K562 (cell line): ENCODE results near the gene ARHGEF38. TPM values are rescaled to one million over a fixed set of nuclear protein-coding genes. Genes with fewer than 3 reads are reported as not detected.
A peak's percentile ranks its signal among the peaks of the same experiment; 100 is the strongest.

Source experiments
- CBFA2T3 ChIP-seq: fragments of 450-650 bp; IDR thresholded peaks from 2 replicates; pipeline ENCODE4 v1.6.1; 2017
- CEBPB ChIP-seq: fragments of 450-650 bp; IDR thresholded peaks from 2 replicates; pipeline ENCODE4 v1.6.1; 2016; ENCODE audit warnings: missing genetic modification characterization, missing compliant biosample characterization
- DACH1 ChIP-seq: fragments of 450-650 bp; IDR thresholded peaks from 2 replicates; pipeline ENCODE4 v1.6.1; 2018; ENCODE audit not compliant: partially characterized antibody
- FOXJ2 ChIP-seq: fragments of 200-800 bp; sonication (Bioruptor generic); IDR thresholded peaks from 2 replicates; pipeline ENCODE4 v1.6.1; 2016; ENCODE audit warnings: missing genetic modification characterization, missing compliant biosample characterization
- HNRNPK ChIP-seq: fragments of 200-400 bp; formaldehyde crosslinking; IDR thresholded peaks from one replicate; pipeline ENCODE4 v1.6.1; 2018; ENCODE audit warnings: mild to moderate bottlenecking, low read depth, low read length; ENCODE audit not compliant: poor library complexity, severe bottlenecking
- MAZ ChIP-seq, 2 experiments: fragments of 450-650 bp in 1 of 2; sonication (generic) in 1 of 2; formaldehyde crosslinking; IDR thresholded peaks in 1 of 2; conservative IDR thresholded peaks in 1 of 2; 2 replicates each; pipeline versions ENCODE4 v1.4.0 to v1.5.0; 2020; ENCODE audit warnings: mild to moderate bottlenecking in 1 of 2, missing genetic modification reagents in 1 of 2
- NCOA2 ChIP-seq, 2 experiments: fragments of 450-650 bp; IDR thresholded peaks; 2 replicates each; pipeline ENCODE4 v1.6.1; 2018; ENCODE audit warnings: mild to moderate bottlenecking in 2 of 2, moderate library complexity in 1 of 2; ENCODE audit not compliant: partially characterized antibody in 2 of 2
- NR2C1 ChIP-seq, 2 experiments: fragments of 450-650 bp; IDR thresholded peaks; 2 replicates each; pipeline ENCODE4 v1.6.1; 2017; ENCODE audit warnings: mild to moderate bottlenecking in 2 of 2, antibody characterized with exemption in 1 of 2, inconsistent platforms in 1 of 2, missing compliant biosample characterization in 1 of 2, missing genetic modification characterization in 1 of 2
- RBFOX2 ChIP-seq: fragments of 200-400 bp; formaldehyde crosslinking; IDR thresholded peaks from 2 replicates; pipeline ENCODE4 v1.6.1; 2017; ENCODE audit warnings: low read depth, mild to moderate bottlenecking, low read length, moderate library complexity
- SP2 ChIP-seq: IDR thresholded peaks from 2 replicates; pipeline ENCODE4 v1.6.1; 2011; ENCODE audit warnings: mild to moderate bottlenecking, low read depth, low read length, moderate library complexity; ENCODE audit not compliant: poor library complexity, severe bottlenecking; ENCODE audit errors: extremely low read depth
- SRSF3 ChIP-seq: fragments of 200-400 bp; formaldehyde crosslinking; IDR thresholded peaks from 2 replicates; pipeline ENCODE4 v1.6.1; 2016; ENCODE audit warnings: mild to moderate bottlenecking, low read length, moderate library complexity; ENCODE audit not compliant: insufficient read depth
- XRCC5 ChIP-seq: fragments of 200-400 bp; formaldehyde crosslinking; IDR thresholded peaks from 2 replicates; pipeline ENCODE4 v1.6.1; 2017; ENCODE audit warnings: low read depth, mild to moderate bottlenecking, low read length
- ZFP1 ChIP-seq: fragments of 450-650 bp; formaldehyde crosslinking; IDR thresholded peaks from 2 replicates; pipeline ENCODE4 v1.4.0; 2020; ENCODE audit warnings: mild to moderate bottlenecking, mixed read lengths
- ZNF561 ChIP-seq: fragments of 450-650 bp; formaldehyde crosslinking; conservative IDR thresholded peaks from 2 replicates; pipeline ENCODE4 v1.4.0; 2020; ENCODE audit warnings: mild to moderate bottlenecking, moderate library complexity
- ZNF57 ChIP-seq: fragments of 450-650 bp; formaldehyde crosslinking; IDR thresholded peaks from 2 replicates; pipeline ENCODE4 v1.4.0; 2020; ENCODE audit warnings: mild to moderate bottlenecking, moderate library complexity
- polyA plus RNA-seq, 8 experiments: library from polyadenylated mRNA; depleted of rRNA in 4 of 8; stranded (reverse) in 5 of 8; unstranded in 3 of 8; fragments of >200 nt; fragmentation: Nextera tagmentation in 2 of 8; fragmentation: Illumina TruSeq in 1 of 8; extraction: Ambion mirVana in 2 of 8; extraction: Trizol in 1 of 8; gene quantifications; 2 replicates each; pipeline versions ENCODE4 v1.2.1 to v1.2.3, GENCODE V29; 2011 to 2014; ENCODE audit warnings: inconsistent platforms in 1 of 8, missing spikeins in 1 of 8
- total RNA-seq, 7 experiments: library from RNA; depleted of rRNA in 6 of 7; stranded (reverse); fragments of >200 nt in 6 of 7; fragmentation: Illumina TruSeq in 2 of 7; extraction: Trizol in 2 of 7; gene quantifications; 2 replicates each; pipeline versions ENCODE4 v1.2.1 to v1.2.3, GENCODE V29; 2011 to 2021; ENCODE audit warnings: low replicate concordance in 1 of 7
- TF ChIP-seq, protein P1 (sequence below): fragments of 250-450 bp; sonication (Bioruptor Pico); IDR thresholded peaks from 2 replicates; pipeline ENCODE4 v1.5.0; 2020; ENCODE audit warnings: mild to moderate bottlenecking, borderline replicate concordance
- TF ChIP-seq, protein P2 (sequence below): fragments of 250-450 bp; sonication (Bioruptor Pico); IDR thresholded peaks from 2 replicates; pipeline ENCODE4 v1.4.0; 2020; ENCODE audit warnings: mild to moderate bottlenecking, moderate library complexity, borderline replicate concordance
- TF ChIP-seq, protein P3 (sequence below): fragments of 450-650 bp; formaldehyde crosslinking; IDR thresholded peaks from 2 replicates; pipeline ENCODE4 v1.4.0; 2020; ENCODE audit warnings: mild to moderate bottlenecking, moderate library complexity
- TF ChIP-seq, protein P4 (sequence below): sonication (generic); formaldehyde crosslinking; IDR thresholded peaks from 2 replicates; pipeline ENCODE4 v1.8.0; 2023; ENCODE audit warnings: mild to moderate bottlenecking, missing genetic modification reagents

Gene ARHGEF38
- total and polyA plus RNA-seq, 9 of the 15 experiments (the other 6 are each of a cell fraction or from before 2014, with no cell fraction given) = 0.17 TPM; not detected in 8

DNA sequence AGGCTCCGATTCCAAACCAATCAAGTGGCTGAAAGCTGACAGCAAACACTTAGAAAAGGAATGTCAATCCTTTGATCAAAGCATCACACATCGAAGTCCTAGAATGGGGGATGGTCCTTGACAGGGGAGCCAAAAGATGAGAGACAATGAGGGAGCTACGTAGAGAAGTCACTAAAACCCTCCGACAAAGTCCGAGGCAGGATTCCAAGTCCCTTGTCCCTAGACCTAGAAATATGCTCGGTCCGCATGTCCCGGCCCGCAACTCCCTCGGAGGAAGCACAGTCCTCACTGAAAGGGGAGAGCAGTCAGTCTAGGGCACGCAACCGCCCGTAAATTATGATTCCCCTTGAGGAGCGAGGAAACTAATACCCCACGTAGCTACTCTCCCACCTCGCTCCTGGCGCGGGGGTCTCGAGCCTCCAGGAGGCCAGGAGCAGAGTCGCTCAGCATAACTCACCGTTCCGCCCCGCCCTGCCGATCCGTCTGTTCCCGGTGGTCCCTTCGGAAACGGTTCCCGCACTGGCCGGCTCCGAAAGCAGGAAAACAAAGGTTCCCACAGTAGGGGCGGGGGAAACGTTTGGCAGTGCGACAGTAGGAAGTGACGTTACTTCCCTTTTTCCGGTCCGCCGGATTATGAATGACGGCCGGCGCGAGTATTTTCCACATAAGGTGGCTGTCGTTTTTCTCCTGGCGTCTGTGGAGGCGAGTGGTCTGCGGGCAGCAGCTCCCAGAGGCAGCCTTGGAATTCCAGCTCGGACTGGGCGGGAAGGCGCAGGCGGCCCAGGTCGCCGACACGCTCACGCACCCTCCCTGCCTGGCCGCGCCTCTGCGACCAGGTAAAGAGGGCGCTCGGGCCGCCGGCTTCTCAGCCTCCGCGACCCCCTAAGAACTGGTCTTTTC is 156.0 kb downstream of the ARHGEF38 start, which contains the start of the genes GSTCD and INTS12 (continued):
- peak; percentile 81 to 98 for TF ChIP-seq MAZ (CRISPR knock-in tag; conservative IDR thresholded peaks at IDR 0.05 in 1 of 2, IDR thresholded peaks at IDR 0.05 in 1 of 2)
- TF ChIP-seq CEBPB (tag) = no peak
- peak; percentile 46; the same call in 1 of the 2 replicates for TF ChIP-seq NR2C1 (IDR thresholded peaks at IDR 0.05)
- peak; percentile 77 for TF ChIP-seq NR2C1 (tag; IDR thresholded peaks at IDR 0.05)
- no peak for TF ChIP-seq CBFA2T3
- TF ChIP-seq XRCC5 = peak; percentile 99
- TF ChIP-seq, protein P1, sequence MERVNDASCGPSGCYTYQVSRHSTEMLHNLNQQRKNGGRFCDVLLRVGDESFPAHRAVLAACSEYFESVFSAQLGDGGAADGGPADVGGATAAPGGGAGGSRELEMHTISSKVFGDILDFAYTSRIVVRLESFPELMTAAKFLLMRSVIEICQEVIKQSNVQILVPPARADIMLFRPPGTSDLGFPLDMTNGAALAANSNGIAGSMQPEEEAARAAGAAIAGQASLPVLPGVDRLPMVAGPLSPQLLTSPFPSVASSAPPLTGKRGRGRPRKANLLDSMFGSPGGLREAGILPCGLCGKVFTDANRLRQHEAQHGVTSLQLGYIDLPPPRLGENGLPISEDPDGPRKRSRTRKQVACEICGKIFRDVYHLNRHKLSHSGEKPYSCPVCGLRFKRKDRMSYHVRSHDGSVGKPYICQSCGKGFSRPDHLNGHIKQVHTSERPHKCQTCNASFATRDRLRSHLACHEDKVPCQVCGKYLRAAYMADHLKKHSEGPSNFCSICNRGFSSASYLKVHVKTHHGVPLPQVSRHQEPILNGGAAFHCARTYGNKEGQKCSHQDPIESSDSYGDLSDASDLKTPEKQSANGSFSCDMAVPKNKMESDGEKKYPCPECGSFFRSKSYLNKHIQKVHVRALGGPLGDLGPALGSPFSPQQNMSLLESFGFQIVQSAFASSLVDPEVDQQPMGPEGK = no peak
- TF ChIP-seq SRSF3 = no peak
- no peak for TF ChIP-seq DACH1
- TF ChIP-seq FOXJ2 (tag) = peak; percentile 84
- no peak for TF ChIP-seq SP2
- TF ChIP-seq ZFP1 (CRISPR knock-in tag) = no peak
- TF ChIP-seq NCOA2 (IDR thresholded peaks at IDR 0.05; ENCODE audit: partially characterized antibody in 2 of 2) = no peak
- TF ChIP-seq ZNF561 (CRISPR knock-in tag) = no peak
- no peak for TF ChIP-seq HNRNPK
- TF ChIP-seq, protein P2, sequence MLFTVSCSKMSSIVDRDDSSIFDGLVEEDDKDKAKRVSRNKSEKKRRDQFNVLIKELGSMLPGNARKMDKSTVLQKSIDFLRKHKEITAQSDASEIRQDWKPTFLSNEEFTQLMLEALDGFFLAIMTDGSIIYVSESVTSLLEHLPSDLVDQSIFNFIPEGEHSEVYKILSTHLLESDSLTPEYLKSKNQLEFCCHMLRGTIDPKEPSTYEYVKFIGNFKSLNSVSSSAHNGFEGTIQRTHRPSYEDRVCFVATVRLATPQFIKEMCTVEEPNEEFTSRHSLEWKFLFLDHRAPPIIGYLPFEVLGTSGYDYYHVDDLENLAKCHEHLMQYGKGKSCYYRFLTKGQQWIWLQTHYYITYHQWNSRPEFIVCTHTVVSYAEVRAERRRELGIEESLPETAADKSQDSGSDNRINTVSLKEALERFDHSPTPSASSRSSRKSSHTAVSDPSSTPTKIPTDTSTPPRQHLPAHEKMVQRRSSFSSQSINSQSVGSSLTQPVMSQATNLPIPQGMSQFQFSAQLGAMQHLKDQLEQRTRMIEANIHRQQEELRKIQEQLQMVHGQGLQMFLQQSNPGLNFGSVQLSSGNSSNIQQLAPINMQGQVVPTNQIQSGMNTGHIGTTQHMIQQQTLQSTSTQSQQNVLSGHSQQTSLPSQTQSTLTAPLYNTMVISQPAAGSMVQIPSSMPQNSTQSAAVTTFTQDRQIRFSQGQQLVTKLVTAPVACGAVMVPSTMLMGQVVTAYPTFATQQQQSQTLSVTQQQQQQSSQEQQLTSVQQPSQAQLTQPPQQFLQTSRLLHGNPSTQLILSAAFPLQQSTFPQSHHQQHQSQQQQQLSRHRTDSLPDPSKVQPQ = no peak
- TF ChIP-seq, protein P3, sequence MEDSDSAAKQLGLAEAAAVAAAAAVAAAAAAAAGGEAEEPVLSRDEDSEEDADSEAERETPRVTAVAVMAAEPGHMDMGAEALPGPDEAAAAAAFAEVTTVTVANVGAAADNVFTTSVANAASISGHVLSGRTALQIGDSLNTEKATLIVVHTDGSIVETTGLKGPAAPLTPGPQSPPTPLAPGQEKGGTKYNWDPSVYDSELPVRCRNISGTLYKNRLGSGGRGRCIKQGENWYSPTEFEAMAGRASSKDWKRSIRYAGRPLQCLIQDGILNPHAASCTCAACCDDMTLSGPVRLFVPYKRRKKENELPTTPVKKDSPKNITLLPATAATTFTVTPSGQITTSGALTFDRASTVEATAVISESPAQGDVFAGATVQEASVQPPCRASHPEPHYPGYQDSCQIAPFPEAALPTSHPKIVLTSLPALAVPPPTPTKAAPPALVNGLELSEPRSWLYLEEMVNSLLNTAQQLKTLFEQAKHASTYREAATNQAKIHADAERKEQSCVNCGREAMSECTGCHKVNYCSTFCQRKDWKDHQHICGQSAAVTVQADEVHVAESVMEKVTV (CRISPR knock-in tag) = peak; percentile 22; the same call in 1 of the 2 replicates
- peak; percentile 91 for TF ChIP-seq RBFOX2
- TF ChIP-seq ZNF57 (CRISPR knock-in tag) = no peak
- TF ChIP-seq, protein P4, sequence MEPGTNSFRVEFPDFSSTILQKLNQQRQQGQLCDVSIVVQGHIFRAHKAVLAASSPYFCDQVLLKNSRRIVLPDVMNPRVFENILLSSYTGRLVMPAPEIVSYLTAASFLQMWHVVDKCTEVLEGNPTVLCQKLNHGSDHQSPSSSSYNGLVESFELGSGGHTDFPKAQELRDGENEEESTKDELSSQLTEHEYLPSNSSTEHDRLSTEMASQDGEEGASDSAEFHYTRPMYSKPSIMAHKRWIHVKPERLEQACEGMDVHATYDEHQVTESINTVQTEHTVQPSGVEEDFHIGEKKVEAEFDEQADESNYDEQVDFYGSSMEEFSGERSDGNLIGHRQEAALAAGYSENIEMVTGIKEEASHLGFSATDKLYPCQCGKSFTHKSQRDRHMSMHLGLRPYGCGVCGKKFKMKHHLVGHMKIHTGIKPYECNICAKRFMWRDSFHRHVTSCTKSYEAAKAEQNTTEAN (CRISPR knock-in tag) = no peak
